Gastrocnemius medialis (tissue), 4 donors: ENCODE results near the gene HCFC1. TPM values are rescaled to one million over a fixed set of nuclear protein-coding genes. Genes with fewer than 3 reads are reported as not detected.
A peak's percentile ranks its signal among the peaks of the same experiment; 100 is the strongest.

Source experiments
- ATAC-seq, 2 donors: fragments of 150-250 bp; one replicate each; pipeline ENCODE4 v1.9.1; 2016
- DNase-seq, 2 donors: peaks; one replicate each; pipeline ENCODE4 v3.0.0-alpha.2; 2019
- H3K27ac ChIP-seq, 4 donors: fragments of 200-600 bp; sonication (generic); 1 replicate in 1 of 4; 2 replicates in 3 of 4; pipeline ENCODE4 v1.5.1; 2016 to 2018; ENCODE audit warnings: mild to moderate bottlenecking in 2 of 4, moderate library complexity in 1 of 4
- H3K27me3 ChIP-seq, 3 donors: fragments of 200-600 bp; sonication (generic) in 2 of 3; 1 replicate in 1 of 3; 2 replicates in 2 of 3; pipeline versions ENCODE4 v1.5.1 to v1.6.0; 2016 to 2019; ENCODE audit warnings: mild to moderate bottlenecking in 1 of 3, moderate library complexity in 1 of 3
- H3K36me3 ChIP-seq, 2 donors: fragments of 200-600 bp; sonication (generic) in 1 of 2; one replicate each; pipeline ENCODE4 v1.5.1; 2017 to 2018
- H3K4me1 ChIP-seq, 2 donors: fragments of 200-600 bp; sonication (generic) in 1 of 2; one replicate each; pipeline ENCODE4 v1.5.1; 2016 to 2017; ENCODE audit warnings: mild to moderate bottlenecking in 2 of 2
- H3K4me3 ChIP-seq, 4 donors: fragments of 200-600 bp; sonication (generic) in 3 of 4; 1 replicate in 1 of 4; 2 replicates in 3 of 4; pipeline ENCODE4 v1.5.1; 2016 to 2019; ENCODE audit warnings: mild to moderate bottlenecking in 2 of 4
- H3K9me3 ChIP-seq, 3 donors: fragments of 200-600 bp; sonication (generic) in 2 of 3; 1 replicate in 1 of 3; 2 replicates in 2 of 3; pipeline ENCODE4 v1.5.1; 2016 to 2019
- POLR2A ChIP-seq, 2 donors: fragments of 450-650 bp; IDR thresholded peaks; one replicate each; pipeline ENCODE4 v1.6.1; 2017; ENCODE audit warnings: antibody characterized with exemption in 2 of 2, mild to moderate bottlenecking in 2 of 2, moderate library complexity in 2 of 2
- in situ Hi-C, 4 donors: fragments of 200-750 bp; cut with MboI; loops; one replicate each; pipeline versions ENCODE4 v1.15.0 to v1.8.0; 2017; ENCODE audit warnings: low sequenced_read_pairs in 4 of 4
- intact Hi-C: fragments of 100-400 bp; cut with DNase I; formaldehyde crosslinking; loops from one replicate; pipeline ENCODE4 v1.15.1; 2023; ENCODE audit warnings: low total_unique reads
- total RNA-seq, 4 donors: library from RNA; depleted of rRNA; stranded (reverse); fragments of >200 nt; gene quantifications; one replicate each; pipeline versions ENCODE4 v1.1.0 to v1.2.3, GENCODE V29; 2016
- TF ChIP-seq, protein P1 (sequence below), 5 experiments: fragments of 450-650 bp in 3 of 5; fragments of 200-600 bp in 2 of 5; sonication (generic) in 2 of 5; IDR thresholded peaks in 4 of 5; conservative IDR thresholded peaks in 1 of 5; 1 replicate in 4 of 5; 2 replicates in 1 of 5; pipeline ENCODE4 v1.5.1; 2016 to 2019; ENCODE audit warnings: antibody characterized with exemption in 5 of 5, mild to moderate bottlenecking in 3 of 5, moderate library complexity in 3 of 5

Gene HCFC1
- total RNA-seq, 4 donors from 2014 or later, result 15.9 to 56.4 (median 51.8) TPM

DNA sequence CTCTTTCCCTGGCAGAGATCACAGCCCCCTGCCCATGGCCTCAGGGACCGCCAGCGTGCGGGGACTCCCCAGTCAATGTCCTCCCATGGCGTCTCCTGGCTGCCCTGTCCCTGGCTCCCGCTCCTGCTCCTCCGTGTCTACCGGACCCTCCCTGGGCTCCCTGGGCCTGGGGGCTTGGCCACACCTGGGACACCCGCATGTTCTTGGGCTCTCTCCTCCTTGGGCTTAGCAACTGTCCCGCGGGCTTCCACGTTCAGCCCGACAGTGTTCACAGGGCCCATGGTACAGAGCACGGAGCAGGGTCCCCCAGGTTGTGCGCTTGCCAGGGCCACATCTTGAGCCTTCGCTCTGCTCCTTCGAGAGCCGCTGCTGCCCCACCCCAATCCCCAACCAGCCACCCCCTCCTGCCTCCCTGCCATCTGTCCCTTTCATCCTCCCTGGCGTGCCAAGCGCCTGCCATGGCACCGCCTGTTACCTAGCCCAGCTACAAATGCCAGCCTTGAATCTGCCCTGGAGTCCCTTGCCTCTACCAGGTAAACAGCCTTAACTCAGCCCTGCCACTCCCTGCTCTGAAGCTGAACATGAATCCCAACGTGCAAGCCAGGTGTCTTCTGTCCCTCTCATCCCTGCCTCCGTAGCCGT, 63.3 kb downstream of the HCFC1 start:
- no peak for ATAC-seq
- Histone ChIP-seq H3K4me1 (no peaks in the 10 kb centered on the region), H3K4me3 (no peak overlapping the region), H3K27ac (no peak overlapping the region), H3K27me3 (no peaks in the 10 kb centered on the region), H3K36me3 (no peaks in the 10 kb centered on the region), H3K9me3 (no peaks in the 10 kb centered on the region)
- in situ Hi-C loops (no loop called here), intact Hi-C loops (no loop called here)
- TF ChIP-seq POLR2A (IDR thresholded peaks at IDR 0.05), result no peak
- TF ChIP-seq, protein P1, sequence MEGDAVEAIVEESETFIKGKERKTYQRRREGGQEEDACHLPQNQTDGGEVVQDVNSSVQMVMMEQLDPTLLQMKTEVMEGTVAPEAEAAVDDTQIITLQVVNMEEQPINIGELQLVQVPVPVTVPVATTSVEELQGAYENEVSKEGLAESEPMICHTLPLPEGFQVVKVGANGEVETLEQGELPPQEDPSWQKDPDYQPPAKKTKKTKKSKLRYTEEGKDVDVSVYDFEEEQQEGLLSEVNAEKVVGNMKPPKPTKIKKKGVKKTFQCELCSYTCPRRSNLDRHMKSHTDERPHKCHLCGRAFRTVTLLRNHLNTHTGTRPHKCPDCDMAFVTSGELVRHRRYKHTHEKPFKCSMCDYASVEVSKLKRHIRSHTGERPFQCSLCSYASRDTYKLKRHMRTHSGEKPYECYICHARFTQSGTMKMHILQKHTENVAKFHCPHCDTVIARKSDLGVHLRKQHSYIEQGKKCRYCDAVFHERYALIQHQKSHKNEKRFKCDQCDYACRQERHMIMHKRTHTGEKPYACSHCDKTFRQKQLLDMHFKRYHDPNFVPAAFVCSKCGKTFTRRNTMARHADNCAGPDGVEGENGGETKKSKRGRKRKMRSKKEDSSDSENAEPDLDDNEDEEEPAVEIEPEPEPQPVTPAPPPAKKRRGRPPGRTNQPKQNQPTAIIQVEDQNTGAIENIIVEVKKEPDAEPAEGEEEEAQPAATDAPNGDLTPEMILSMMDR (IDR thresholded peaks at IDR 0.05 in 4 of 5, conservative IDR thresholded peaks at IDR 0.05 in 1 of 5), result no peak
- DNase-seq, result no peak

DNA sequence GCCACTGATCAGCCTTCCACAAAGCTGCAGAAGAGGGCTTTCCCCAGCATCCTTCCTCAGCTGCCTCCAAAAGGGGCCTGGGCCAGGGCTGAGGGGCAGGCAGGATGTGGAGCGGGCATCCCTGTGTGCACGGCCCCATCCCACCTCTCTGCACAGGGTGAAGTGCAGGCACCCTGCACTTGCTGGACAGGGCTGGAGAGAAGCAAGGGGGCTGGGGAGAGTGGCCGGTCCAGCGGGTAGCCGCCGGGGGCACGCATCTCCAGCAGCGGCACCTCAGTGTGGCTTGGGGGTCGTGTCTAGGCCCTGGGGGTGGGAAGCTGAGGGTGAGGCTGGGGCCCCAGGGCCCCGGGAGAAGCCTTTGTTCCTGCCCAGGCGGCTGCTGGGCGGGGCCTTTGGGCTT, 64.2 kb downstream of the HCFC1 start:
- ATAC-seq, result no peak
- intact Hi-C loops, result no loop called here
- in situ Hi-C loops, result no loop called here

DNA sequence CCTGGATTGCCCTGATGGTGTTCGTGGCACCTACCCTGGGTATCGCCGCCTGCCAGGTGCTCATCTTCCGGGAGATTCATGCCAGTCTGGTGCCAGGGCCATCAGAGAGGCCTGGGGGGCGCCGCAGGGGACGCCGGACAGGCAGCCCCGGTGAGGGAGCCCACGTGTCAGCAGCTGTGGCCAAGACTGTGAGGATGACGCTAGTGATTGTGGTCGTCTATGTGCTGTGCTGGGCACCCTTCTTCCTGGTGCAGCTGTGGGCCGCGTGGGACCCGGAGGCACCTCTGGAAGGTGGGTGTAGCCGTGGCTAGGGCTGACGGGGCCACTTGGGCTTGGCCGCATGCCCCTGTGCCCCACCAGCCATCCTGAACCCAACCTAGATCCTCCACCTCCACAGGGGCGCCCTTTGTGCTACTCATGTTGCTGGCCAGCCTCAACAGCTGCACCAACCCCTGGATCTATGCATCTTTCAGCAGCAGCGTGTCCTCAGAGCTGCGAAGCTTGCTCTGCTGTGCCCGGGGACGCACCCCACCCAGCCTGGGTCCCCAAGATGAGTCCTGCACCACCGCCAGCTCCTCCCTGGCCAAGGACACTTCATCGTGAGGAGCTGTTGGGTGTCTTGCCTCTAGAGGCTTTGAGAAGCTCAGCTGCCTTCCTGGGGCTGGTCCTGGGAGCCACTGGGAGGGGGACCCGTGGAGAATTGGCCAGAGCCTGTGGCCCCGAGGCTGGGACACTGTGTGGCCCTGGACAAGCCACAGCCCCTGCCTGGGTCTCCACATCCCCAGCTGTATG, 65.3 kb downstream of the HCFC1 start:
- in situ Hi-C loops, result no loop called here
- intact Hi-C loops, result no loop called here
- TF ChIP-seq POLR2A (IDR thresholded peaks at IDR 0.05), result no peak
- Histone ChIP-seq H3K4me3 (no peak overlapping the region), H3K36me3 (no peaks in the 10 kb centered on the region), H3K4me1 (no peaks in the 10 kb centered on the region), H3K9me3 (no peaks in the 10 kb centered on the region), H3K27ac (no peak overlapping the region), H3K27me3 (no peaks in the 10 kb centered on the region)
- no peak for DNase-seq
- ATAC-seq, result no peak

More for the DNA sequence above, 64.2 kb downstream of the HCFC1 start:
- no peaks in the 10 kb centered on the region for H3K4me1 ChIP-seq
- DNase-seq, result no peak
- H3K9me3 ChIP-seq, result no peaks in the 10 kb centered on the region
- H3K27ac ChIP-seq, result no peak overlapping the region
- H3K27me3 ChIP-seq, result no peaks in the 10 kb centered on the region
- H3K36me3 ChIP-seq, result no peaks in the 10 kb centered on the region
- no peak overlapping the region for H3K4me3 ChIP-seq
- no peak for TF ChIP-seq POLR2A (IDR thresholded peaks at IDR 0.05)
- TF ChIP-seq, protein P1 (IDR thresholded peaks at IDR 0.05 in 4 of 5, conservative IDR thresholded peaks at IDR 0.05 in 1 of 5), result no peak

DNA sequence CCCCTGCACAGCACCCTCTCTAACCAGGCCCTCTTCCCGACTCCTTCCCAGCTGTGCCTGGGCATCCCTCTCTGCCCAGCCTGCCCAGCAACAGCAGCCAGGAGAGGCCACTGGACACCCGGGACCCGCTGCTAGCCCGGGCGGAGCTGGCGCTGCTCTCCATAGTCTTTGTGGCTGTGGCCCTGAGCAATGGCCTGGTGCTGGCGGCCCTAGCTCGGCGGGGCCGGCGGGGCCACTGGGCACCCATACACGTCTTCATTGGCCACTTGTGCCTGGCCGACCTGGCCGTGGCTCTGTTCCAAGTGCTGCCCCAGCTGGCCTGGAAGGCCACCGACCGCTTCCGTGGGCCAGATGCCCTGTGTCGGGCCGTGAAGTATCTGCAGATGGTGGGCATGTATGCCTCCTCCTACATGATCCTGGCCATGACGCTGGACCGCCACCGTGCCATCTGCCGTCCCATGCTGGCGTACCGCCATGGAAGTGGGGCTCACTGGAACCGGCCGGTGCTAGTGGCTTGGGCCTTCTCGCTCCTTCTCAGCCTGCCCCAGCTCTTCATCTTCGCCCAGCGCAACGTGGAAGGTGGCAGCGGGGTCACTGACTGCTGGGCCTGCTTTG, 66.0 kb downstream of the HCFC1 start:
- Histone ChIP-seq H3K4me3 (peak overlapping the region in 1 of 4 donors; percentile 45), H3K27ac (no peak overlapping the region), H3K9me3 (no peaks in the 10 kb centered on the region), H3K36me3 (no peaks in the 10 kb centered on the region), H3K27me3 (no peaks in the 10 kb centered on the region), H3K4me1 (peaks cover 0 to 6% of the 10 kb centered on the region in 2 donors)
- no peak for TF ChIP-seq POLR2A (IDR thresholded peaks at IDR 0.05)
- TF ChIP-seq, protein P1 (IDR thresholded peaks at IDR 0.05 in 4 of 5, conservative IDR thresholded peaks at IDR 0.05 in 1 of 5), result no peak
- in situ Hi-C loops (no loop called here), intact Hi-C loops (no loop called here)
- DNase-seq, result no peak
- no peak for ATAC-seq
